Erythroblast (primary cell): ENCODE results near the gene ZNF276.

Source experiments
- GATA1 ChIP-seq: IDR thresholded peaks from 2 replicates; pipeline ENCODE4 v1.6.1; 2011; ENCODE audit warnings: low read depth, mild to moderate bottlenecking, control low read depth, low read length, moderate library complexity
- POLR2A ChIP-seq: IDR thresholded peaks from 2 replicates; pipeline ENCODE4 v1.6.1; 2011; ENCODE audit warnings: mild to moderate bottlenecking, low read length

- TF ChIP-seq POLR2A (no peak), GATA1 (no peak)
Measured at GRCh38 chr16:89705006-89705405, 16.3 kb upstream of the ZNF276 start.
